GM18502 (cell line): ENCODE data around the gene HOXB6.

ENCODE experiments used
- ATAC-seq: cut with Tn5 transposase; IDR thresholded peaks from one replicate; pipeline ENCODE4 v1.9.1; 2021; ENCODE audit warnings: mild to moderate bottlenecking; ENCODE audit not compliant: unreplicated experiment, poor library complexity

The HOXB6 gene

GRCh38 chr17:48546924-48547807, 57.6 kb downstream of the HOXB6 start:
- no peak for ATAC-seq

GRCh38 chr17:48546137-48546923, 58.5 kb downstream of the HOXB6 start:
- ATAC-seq = no peak
